Dermis blood vessel endothelial cell (primary cell): Measurements from ENCODE around the gene COL9A1. TPM values are rescaled to one million over a fixed set of nuclear protein-coding genes. Genes with fewer than 3 reads are reported as not detected.

Experiments
- DNase-seq: peaks from one replicate; pipeline ENCODE4 v3.0.0; 2010
- total RNA-seq: library from RNA; depleted of rRNA; stranded (reverse); fragments of >200 nt; gene quantifications from 2 replicates; pipeline ENCODE4 v1.2.3, GENCODE V29; 2014

The COL9A1 gene
- total RNA-seq, 1 donor from 2014 or later = not detected

- DNase-seq = no peak
Observed at GRCh38 chr6:70171236-70171635, 131.6 kb downstream of the COL9A1 start.

- no peak for DNase-seq
Observed at GRCh38 chr6:70168681-70169377, 134.1 kb downstream of the COL9A1 start.

Other genes starting within 250 kb of the COL9A1 start
- 15.7 and 22.5 TPM in 2 replicates for gene FAM135A, start 110.4 kb upstream of the COL9A1 start, total RNA-seq